K562 (cell line): ENCODE data around the gene HECW1. TPM values are rescaled to one million over a fixed set of nuclear protein-coding genes. Genes with fewer than 3 reads are reported as not detected.

Experiments used
- ATAC-seq: fragments of 200-7000 bp; cut with Tn5 transposase; 3 replicates; pipeline ENCODE4 v1.9.1; 2020; ENCODE audit warnings: moderate library complexity
- BruUV-seq: library from RNA; stranded (reverse); fragments of 400-500 nt; replicated peaks from 2 replicates; lab custom pipeline; 2021; lab: Mats Ljungman, UMichigan
- CTCF ChIA-PET: fragments of 300-600 bp; formaldehyde crosslinking; extraction: SDS; loops from one replicate; lab custom pipeline; 2021; ENCODE audit warnings: low intra/inter-chr PET ratio; lab: Yijun Ruan, JAX
- POLR2A ChIA-PET: fragments of 300-600, 350-650 bp; sonication (Branson Sonifier 250); formaldehyde crosslinking; extraction: SDS; loops from one replicate; lab custom pipeline; 2021; ENCODE audit warnings: antibody characterized with exemption, inconsistent platforms; lab: Yijun Ruan, JAX
- DNase-seq, 4 experiments: peaks; one replicate each; pipeline versions ENCODE4 v3.0.0 to v3.0.0-alpha.2; 2011 to 2018; ENCODE audit warnings: low spot score in 3 of 4, mixed read lengths in 3 of 4; ENCODE audit errors: extremely low read depth in 1 of 4
- FAIRE-seq: peaks from 2 replicates; lab custom pipeline; 2011; peaks lifted over from hg19 to GRCh38; lab: Jason Lieb, UNC
- H2AFZ ChIP-seq: 2 replicates; pipeline ENCODE4 v1.6.0; 2011; ENCODE audit warnings: low read depth, low read length, control low read depth, inconsistent platforms
- H3K27ac ChIP-seq: fragments of 200-600 bp; 3 replicates; pipeline ENCODE4 v1.8.0; 2011; ENCODE audit warnings: low read depth, mild to moderate bottlenecking, control low read depth, inconsistent platforms, low read length, moderate library complexity, mixed read lengths; ENCODE audit errors: extremely low read depth
- H3K27me3 ChIP-seq, 2 experiments: fragments of 300-600 bp in 1 of 2; 2 replicates in 1 of 2; 3 replicates in 1 of 2; pipeline versions ENCODE4 v1.6.0 to v1.8.0; 2011; ENCODE audit warnings: inconsistent platforms in 2 of 2, low read length in 2 of 2, mild to moderate bottlenecking in 1 of 2, mixed read lengths in 1 of 2, moderate library complexity in 1 of 2; ENCODE audit not compliant: control insufficient read depth in 2 of 2, insufficient read depth in 2 of 2
- H3K36me3 ChIP-seq: fragments of 300-600 bp; 3 replicates; pipeline ENCODE4 v1.8.0; 2011; ENCODE audit warnings: mild to moderate bottlenecking, low read length, inconsistent platforms; ENCODE audit not compliant: control insufficient read depth, insufficient read depth
- H3K4me1 ChIP-seq, 2 experiments: fragments of 200-600 bp in 1 of 2; replicated peaks in 1 of 2; 2 replicates in 1 of 2; 3 replicates in 1 of 2; pipeline versions ENCODE4 v1.5.1 to v1.8.0; 2011; ENCODE audit warnings: inconsistent platforms in 2 of 2, low read length in 2 of 2, mild to moderate bottlenecking in 1 of 2, mixed read lengths in 1 of 2, moderate library complexity in 1 of 2; ENCODE audit not compliant: control insufficient read depth in 2 of 2, insufficient read depth in 2 of 2
- H3K4me2 ChIP-seq: 2 replicates; pipeline ENCODE4 v1.6.1; 2011; ENCODE audit warnings: low read length, control low read depth, inconsistent platforms, mixed read lengths; ENCODE audit not compliant: insufficient read depth
- H3K4me3 ChIP-seq: fragments of 200-600 bp; sonication (generic), shearing (Covaris generic); 2 replicates; pipeline ENCODE4 v1.5.1; 2016; ENCODE audit warnings: control low read depth, inconsistent platforms
- H3K79me2 ChIP-seq: fragments of 200-600 bp; 3 replicates; pipeline ENCODE4 v1.8.0; 2011; ENCODE audit warnings: low read length, inconsistent platforms; ENCODE audit not compliant: control insufficient read depth, insufficient read depth
- H3K9ac ChIP-seq, 2 experiments: 2 replicates each; pipeline versions ENCODE4 v1.6.0 to v1.6.1; 2011; ENCODE audit warnings: low read depth in 2 of 2, low read length in 2 of 2, control low read depth in 1 of 2, inconsistent platforms in 1 of 2, mild to moderate bottlenecking in 1 of 2, mixed read lengths in 1 of 2; ENCODE audit not compliant: insufficient read depth in 1 of 2
- H3K9me1 ChIP-seq: one replicate; pipeline ENCODE4 v1.6.0; 2011; ENCODE audit warnings: inconsistent platforms, mild to moderate bottlenecking, low read length, moderate library complexity; ENCODE audit not compliant: control insufficient read depth, insufficient read depth
- H3K9me3 ChIP-seq: replicated peaks from 2 replicates; pipeline ENCODE4 v1.5.1; 2011; ENCODE audit warnings: low read depth, low read length, inconsistent platforms; ENCODE audit not compliant: control insufficient read depth, insufficient read depth
- H4K20me1 ChIP-seq: replicated peaks from 2 replicates; pipeline ENCODE4 v1.6.1; 2011; ENCODE audit warnings: low read length, inconsistent platforms, mixed read lengths; ENCODE audit not compliant: control insufficient read depth, insufficient read depth
- CBX2 ChIP-seq: fragments of 200-600 bp; sonication (generic); IDR thresholded peaks from one replicate; pipeline ENCODE4 v1.6.1; 2012; ENCODE audit warnings: mild to moderate bottlenecking, low read length, inconsistent platforms; ENCODE audit not compliant: insufficient read depth, poor library complexity, severe bottlenecking
- CCAR2 ChIP-seq: fragments of 200-400 bp; formaldehyde crosslinking; IDR thresholded peaks from 2 replicates; pipeline ENCODE4 v1.6.1; 2017; ENCODE audit warnings: mild to moderate bottlenecking, low read depth, low read length
- CREB1 ChIP-seq, 2 experiments: sonication (generic) in 1 of 2; formaldehyde crosslinking in 1 of 2; IDR thresholded peaks; 2 replicates each; pipeline versions ENCODE4 v1.6.1 to v1.8.0; 2012 to 2022; ENCODE audit warnings: inconsistent platforms in 1 of 2, mild to moderate bottlenecking in 1 of 2, missing genetic modification reagents in 1 of 2, moderate library complexity in 1 of 2
- DIDO1 ChIP-seq: fragments of 450-650 bp; IDR thresholded peaks from 2 replicates; pipeline ENCODE4 v1.6.1; 2016; ENCODE audit warnings: low read depth, missing biosample characterization, missing genetic modification characterization
- GATAD2A ChIP-seq: fragments of 450-650 bp; IDR thresholded peaks from 2 replicates; pipeline ENCODE4 v1.6.1; 2017
- GTF2A2 ChIP-seq: IDR thresholded peaks from 2 replicates; pipeline ENCODE4 v1.6.1; 2016; ENCODE audit warnings: mild to moderate bottlenecking, missing genetic modification characterization, missing compliant biosample characterization
- MCM2 ChIP-seq: fragments of 450-650 bp; IDR thresholded peaks from 2 replicates; pipeline ENCODE4 v1.6.1; 2017; ENCODE audit warnings: low read depth, mild to moderate bottlenecking
- MCM3 ChIP-seq: fragments of 450-650 bp; IDR thresholded peaks from 2 replicates; pipeline ENCODE4 v1.6.1; 2016
- NCOR1 ChIP-seq: fragments of 450-650 bp; IDR thresholded peaks from 2 replicates; pipeline ENCODE4 v1.6.1; 2016; ENCODE audit warnings: mild to moderate bottlenecking, moderate library complexity
- PYGO2 ChIP-seq: fragments of 450-650 bp; IDR thresholded peaks from 2 replicates; pipeline ENCODE4 v1.6.1; 2016; ENCODE audit warnings: mild to moderate bottlenecking, missing genetic modification characterization, moderate library complexity, missing compliant biosample characterization
- SMARCA5 ChIP-seq: fragments of 450-650 bp; IDR thresholded peaks from 2 replicates; pipeline ENCODE4 v1.6.1; 2016
- SMC3 ChIP-seq: conservative IDR thresholded peaks from 2 replicates; pipeline ENCODE4 v1.6.1; 2011; ENCODE audit warnings: low read depth, low read length, improper control_type of control experiment; ENCODE audit not compliant: insufficient read depth
- TGIF2 ChIP-seq: sonication (generic); formaldehyde crosslinking; IDR thresholded peaks from 2 replicates; pipeline ENCODE4 v1.8.1; 2022; ENCODE audit warnings: mild to moderate bottlenecking, missing genetic modification reagents, moderate library complexity
- ZNF232 ChIP-seq: sonication (generic); formaldehyde crosslinking; IDR thresholded peaks from 2 replicates; pipeline ENCODE4 v1.8.0; 2022; ENCODE audit warnings: mild to moderate bottlenecking, missing genetic modification reagents
- ZNF707 ChIP-seq: fragments of 250-450 bp; sonication (Bioruptor Pico); conservative IDR thresholded peaks from 2 replicates; pipeline ENCODE4 v1.8.0; 2022; ENCODE audit warnings: inconsistent platforms, mild to moderate bottlenecking, moderate library complexity
- ZSCAN32 ChIP-seq: fragments of 450-650 bp; formaldehyde crosslinking; IDR thresholded peaks from 2 replicates; pipeline ENCODE4 v1.4.0; 2020; ENCODE audit warnings: mild to moderate bottlenecking, moderate library complexity
- WGBS: fragments of 100-300 bp; shearing (Covaris generic); methylation state at CpG from one replicate; pipeline ENCODE4 v1.1.6; 2016; ENCODE audit warnings: low coverage, mixed read lengths; ENCODE audit not compliant: insufficient coverage; ENCODE audit errors: missing lambda C conversion rate; 5-methylcytosine and 5-hydroxymethylcytosine counted together
- in situ Hi-C: fragments of 300-500 bp; cut with MboI; formaldehyde crosslinking; loops from 4 replicates; pipeline ENCODE4 v1.15.0; 2018; ENCODE audit warnings: inconsistent platforms, mixed read lengths
- intact Hi-C: fragments of 100-400 bp; cut with micrococcal nuclease; formaldehyde crosslinking; loops from 2 replicates; pipeline ENCODE4 v1.14.2; 2022
- polyA plus RNA-seq, 8 experiments: library from polyadenylated mRNA; depleted of rRNA in 4 of 8; stranded (reverse) in 5 of 8; unstranded in 3 of 8; fragments of >200 nt; fragmentation: Nextera tagmentation in 2 of 8; fragmentation: Illumina TruSeq in 1 of 8; extraction: Ambion mirVana in 2 of 8; extraction: Trizol in 1 of 8; gene quantifications; 2 replicates each; pipeline versions ENCODE4 v1.2.1 to v1.2.3, GENCODE V29; 2011 to 2014; ENCODE audit warnings: inconsistent platforms in 1 of 8, missing spikeins in 1 of 8
- total RNA-seq, 7 experiments: library from RNA; depleted of rRNA in 6 of 7; stranded (reverse); fragments of >200 nt in 6 of 7; fragmentation: Illumina TruSeq in 2 of 7; extraction: Trizol in 2 of 7; gene quantifications; 2 replicates each; pipeline versions ENCODE4 v1.2.1 to v1.2.3, GENCODE V29; 2011 to 2021; ENCODE audit warnings: low replicate concordance in 1 of 7
- TF ChIP-seq, protein P1 (sequence below): fragments of 250-450 bp; sonication (Bioruptor Pico); IDR thresholded peaks from 2 replicates; pipeline ENCODE4 v1.5.0; 2020; ENCODE audit warnings: mild to moderate bottlenecking, borderline replicate concordance
- TF ChIP-seq, protein P2 (sequence below): sonication (generic); formaldehyde crosslinking; IDR thresholded peaks from 2 replicates; pipeline ENCODE4 v1.8.0; 2022; ENCODE audit warnings: mild to moderate bottlenecking, missing genetic modification reagents

HECW1 gene
- total and polyA plus RNA-seq, 9 of the 15 experiments (the other 6 are each of a cell fraction or from before 2014, with no cell fraction given) = 0.07 to 0.31 (median 0.13) TPM; not detected in 4

DNA sequence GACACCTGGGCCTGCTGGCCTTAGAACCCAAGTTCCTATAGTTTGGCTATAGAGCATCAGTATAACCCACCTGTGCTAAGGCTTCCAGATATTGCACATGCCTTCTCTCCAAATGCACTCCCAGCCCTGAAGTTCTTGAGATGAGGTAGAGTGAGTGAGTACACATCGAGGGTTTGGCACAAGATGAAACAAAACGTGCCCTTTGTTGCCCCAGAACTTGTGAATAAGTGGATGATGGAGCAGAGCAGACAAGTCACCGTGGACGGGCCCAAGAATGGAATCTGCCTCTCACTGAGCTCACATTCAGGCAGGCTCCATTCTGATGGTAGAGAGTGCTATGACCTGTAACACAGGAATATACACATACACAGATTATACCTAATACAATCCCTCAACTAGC is 397.5 kb downstream of the HECW1 start:
- Histone ChIP-seq H3K4me3 (no peak overlapping the region), H3K36me3 (no peaks in the 10 kb centered on the region), H3K9me3 (no peaks in the 10 kb centered on the region), H3K4me1 (peaks cover 4 to 5% of the 10 kb centered on the region in 2 experiments; a peak in 2 of 5 replicates), H4K20me1 (peaks cover 2% of the 10 kb centered on the region; the same call in 1 of the 2 replicates), H3K9ac (no peak overlapping the region), H3K27me3 (peaks cover 29 to 44% of the 10 kb centered on the region in 2 experiments), H3K27ac (no peak overlapping the region), H2AFZ (no peak overlapping the region), H3K79me2 (no peaks in the 10 kb centered on the region), H3K9me1 (no peaks in the 10 kb centered on the region), H3K4me2 (no peak overlapping the region)
- ATAC-seq (no peak), DNase-seq (no peak), FAIRE-seq (no peak)
- in situ Hi-C loops (no loop called here), intact Hi-C loops (no loop called here)
- BruUV-seq = no TSS peak
- ChIA-PET CTCF (no interaction called here), POLR2A (no interaction called here)
- WGBS = 0% methylated on average over 4 of the region's 4 CpGs
- TF ChIP-seq ZSCAN32 (CRISPR knock-in tag) (no peak), CCAR2 (no peak), TGIF2 (CRISPR knock-in tag) (no peak), CBX2 (no peak), CREB1 (IDR thresholded peaks at IDR 0.05) (no peak), CREB1 (CRISPR knock-in tag; IDR thresholded peaks at IDR 0.05) (no peak), ZNF232 (no peak), MCM2 (no peak), SMARCA5 (no peak), ZNF707 (CRISPR knock-in tag) (no peak), GATAD2A (no peak), SMC3 (no peak), NCOR1 (no peak), GTF2A2 (no peak), DIDO1 (tag) (no peak), PYGO2 (tag) (no peak), MCM3 (no peak)
- TF ChIP-seq, protein P1, sequence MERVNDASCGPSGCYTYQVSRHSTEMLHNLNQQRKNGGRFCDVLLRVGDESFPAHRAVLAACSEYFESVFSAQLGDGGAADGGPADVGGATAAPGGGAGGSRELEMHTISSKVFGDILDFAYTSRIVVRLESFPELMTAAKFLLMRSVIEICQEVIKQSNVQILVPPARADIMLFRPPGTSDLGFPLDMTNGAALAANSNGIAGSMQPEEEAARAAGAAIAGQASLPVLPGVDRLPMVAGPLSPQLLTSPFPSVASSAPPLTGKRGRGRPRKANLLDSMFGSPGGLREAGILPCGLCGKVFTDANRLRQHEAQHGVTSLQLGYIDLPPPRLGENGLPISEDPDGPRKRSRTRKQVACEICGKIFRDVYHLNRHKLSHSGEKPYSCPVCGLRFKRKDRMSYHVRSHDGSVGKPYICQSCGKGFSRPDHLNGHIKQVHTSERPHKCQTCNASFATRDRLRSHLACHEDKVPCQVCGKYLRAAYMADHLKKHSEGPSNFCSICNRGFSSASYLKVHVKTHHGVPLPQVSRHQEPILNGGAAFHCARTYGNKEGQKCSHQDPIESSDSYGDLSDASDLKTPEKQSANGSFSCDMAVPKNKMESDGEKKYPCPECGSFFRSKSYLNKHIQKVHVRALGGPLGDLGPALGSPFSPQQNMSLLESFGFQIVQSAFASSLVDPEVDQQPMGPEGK (CRISPR knock-in tag) = no peak
- TF ChIP-seq, protein P2, sequence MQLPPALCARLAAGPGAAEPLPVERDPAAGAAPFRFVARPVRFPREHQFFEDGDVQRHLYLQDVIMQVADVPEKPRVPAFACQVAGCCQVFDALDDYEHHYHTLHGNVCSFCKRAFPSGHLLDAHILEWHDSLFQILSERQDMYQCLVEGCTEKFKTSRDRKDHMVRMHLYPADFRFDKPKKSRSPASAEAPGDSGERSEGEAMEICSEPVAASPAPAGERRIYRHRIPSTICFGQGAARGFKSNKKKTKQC (CRISPR knock-in tag) = no peak
